A673 (cell line): ENCODE measurements around the gene SPTBN2.

ENCODE experiments used
- EZH2 ChIP-seq: fragments of 200-600 bp; sonication (generic); IDR thresholded peaks from 2 replicates; pipeline ENCODE4 v1.6.1; 2017; ENCODE audit warnings: borderline replicate concordance, low read depth, mild to moderate bottlenecking, mixed read lengths, antibody characterized with exemption, low read length; ENCODE audit not compliant: poor library complexity, severe bottlenecking
- TF ChIP-seq, protein P1 (sequence below): fragments of 300-800, 200-600 bp; sonication (generic); conservative IDR thresholded peaks from 2 replicates; pipeline ENCODE4 v1.5.1; 2017; ENCODE audit warnings: low read depth, mild to moderate bottlenecking, antibody characterized with exemption, low read length, moderate library complexity, mixed read lengths

DNA sequence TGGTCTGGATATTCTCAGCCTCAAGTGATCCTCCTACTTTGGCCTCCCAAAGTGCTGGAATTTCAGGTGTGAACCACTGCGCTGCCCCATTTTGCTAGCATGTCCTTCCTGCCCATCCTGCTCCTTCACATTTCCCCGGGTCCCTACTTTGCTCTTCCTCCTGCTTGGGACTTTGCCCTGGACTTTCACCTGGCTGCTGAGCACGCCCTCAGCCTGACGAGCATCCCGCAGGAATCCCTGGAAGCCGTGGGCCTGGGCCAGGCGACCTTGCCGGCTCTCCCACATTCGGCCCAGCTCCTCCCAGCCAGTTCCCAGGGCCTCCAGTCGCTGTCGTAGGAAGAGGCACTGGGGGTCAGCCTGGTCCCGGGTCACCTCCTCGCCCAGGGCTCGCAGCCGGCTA is 28.7 kb downstream of the SPTBN2 start:
- TF ChIP-seq, protein P1, sequence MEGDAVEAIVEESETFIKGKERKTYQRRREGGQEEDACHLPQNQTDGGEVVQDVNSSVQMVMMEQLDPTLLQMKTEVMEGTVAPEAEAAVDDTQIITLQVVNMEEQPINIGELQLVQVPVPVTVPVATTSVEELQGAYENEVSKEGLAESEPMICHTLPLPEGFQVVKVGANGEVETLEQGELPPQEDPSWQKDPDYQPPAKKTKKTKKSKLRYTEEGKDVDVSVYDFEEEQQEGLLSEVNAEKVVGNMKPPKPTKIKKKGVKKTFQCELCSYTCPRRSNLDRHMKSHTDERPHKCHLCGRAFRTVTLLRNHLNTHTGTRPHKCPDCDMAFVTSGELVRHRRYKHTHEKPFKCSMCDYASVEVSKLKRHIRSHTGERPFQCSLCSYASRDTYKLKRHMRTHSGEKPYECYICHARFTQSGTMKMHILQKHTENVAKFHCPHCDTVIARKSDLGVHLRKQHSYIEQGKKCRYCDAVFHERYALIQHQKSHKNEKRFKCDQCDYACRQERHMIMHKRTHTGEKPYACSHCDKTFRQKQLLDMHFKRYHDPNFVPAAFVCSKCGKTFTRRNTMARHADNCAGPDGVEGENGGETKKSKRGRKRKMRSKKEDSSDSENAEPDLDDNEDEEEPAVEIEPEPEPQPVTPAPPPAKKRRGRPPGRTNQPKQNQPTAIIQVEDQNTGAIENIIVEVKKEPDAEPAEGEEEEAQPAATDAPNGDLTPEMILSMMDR = no peak
- TF ChIP-seq EZH2 = no peak
